AG04449 (cell line): Measurements from ENCODE around the gene MYO1B.
A peak's percentile ranks its signal among the peaks of the same experiment; 100 is the strongest.

Experiments used
- CTCF ChIA-PET: fragments of 350-600 bp; formaldehyde crosslinking; extraction: SDS; loops from one replicate; lab custom pipeline; 2021; ENCODE audit warnings: antibody characterized with exemption; lab: Yijun Ruan, JAX
- POLR2A ChIA-PET: fragments of 400-600, 350-600 bp; formaldehyde crosslinking; extraction: SDS; loops from one replicate; lab custom pipeline; 2020; ENCODE audit warnings: antibody characterized with exemption, inconsistent platforms; lab: Yijun Ruan, JAX
- DNase-seq: peaks from one replicate; pipeline ENCODE4 v3.0.0-alpha.2; 2010; ENCODE audit warnings: low read depth, low spot score
- H3K4me3 ChIP-seq: 2 replicates; pipeline ENCODE4 v1.5.1; 2011; ENCODE audit warnings: low read depth, mild to moderate bottlenecking, control low read depth, low read length
- CTCF ChIP-seq: IDR thresholded peaks from one replicate; pipeline ENCODE4 v1.5.1; 2011; ENCODE audit warnings: mild to moderate bottlenecking, moderate library complexity, low read length, control low read depth, inconsistent platforms; ENCODE audit not compliant: insufficient read depth; ENCODE audit errors: missing control alignments

Gene MYO1B

GRCh38 chr2:191295088-191295487 lies 49.9 kb downstream of the MYO1B start:
- H3K4me3 ChIP-seq, result no peak overlapping the region
- POLR2A ChIA-PET, result no interaction called here
- DNase-seq, result no peak
- CTCF ChIA-PET, result interaction anchor here (1.2 to 1.8 kb wide), 2 partner anchors 129 to 206 kb away, joined by 5 read pairs; no protein-coding TSS in a partner anchor
- TF ChIP-seq CTCF, result no peak

DNA sequence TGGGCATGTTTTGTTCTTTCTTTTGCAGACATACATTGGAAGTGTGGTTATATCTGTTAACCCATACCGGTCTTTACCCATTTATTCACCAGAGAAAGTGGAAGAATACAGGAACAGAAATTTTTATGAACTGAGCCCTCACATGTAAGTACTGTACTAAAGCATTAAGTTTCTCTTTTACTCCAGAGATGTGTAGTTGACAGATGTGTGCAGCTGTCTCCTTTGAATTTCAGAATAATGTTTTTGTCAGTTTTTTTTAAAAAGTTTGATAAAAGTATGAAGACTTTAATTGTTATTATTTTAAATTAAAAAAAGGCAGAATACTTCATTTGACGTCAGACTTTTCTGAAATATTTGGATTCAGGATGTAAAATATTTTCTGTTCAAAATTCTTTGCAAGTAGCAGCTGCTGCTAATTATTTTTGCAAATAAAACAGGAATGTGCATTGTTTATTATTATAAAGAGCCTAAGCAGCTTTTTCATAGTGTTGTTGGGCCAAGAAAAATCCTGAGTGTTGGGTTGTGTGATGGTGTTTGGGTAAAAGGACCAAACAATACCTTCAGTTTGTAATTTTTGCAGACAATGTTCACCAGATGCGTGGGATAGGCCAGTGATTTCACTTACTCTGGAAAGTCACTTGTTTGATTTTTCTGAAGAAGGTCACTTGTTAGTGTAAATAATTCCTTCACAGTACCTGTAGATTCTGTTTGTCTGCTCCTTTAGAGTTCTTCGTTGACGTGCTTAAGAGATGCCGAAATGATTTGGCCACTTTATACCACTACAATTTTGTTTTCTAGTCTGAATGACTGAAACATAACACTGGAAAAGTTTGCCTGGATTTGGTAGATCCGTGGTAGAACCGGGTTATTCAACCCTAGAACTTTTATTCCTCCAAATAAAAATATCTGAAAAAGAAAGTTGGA lies 51.1 kb downstream of the MYO1B start:
- no peak for TF ChIP-seq CTCF
- H3K4me3 ChIP-seq, result no peak overlapping the region
- no peak for DNase-seq
- CTCF ChIA-PET, result interaction anchor here (1.2 to 1.8 kb wide), 2 partner anchors 131 to 205 kb away, joined by 5 read pairs; no protein-coding TSS in a partner anchor
- POLR2A ChIA-PET, result no interaction called here

DNA sequence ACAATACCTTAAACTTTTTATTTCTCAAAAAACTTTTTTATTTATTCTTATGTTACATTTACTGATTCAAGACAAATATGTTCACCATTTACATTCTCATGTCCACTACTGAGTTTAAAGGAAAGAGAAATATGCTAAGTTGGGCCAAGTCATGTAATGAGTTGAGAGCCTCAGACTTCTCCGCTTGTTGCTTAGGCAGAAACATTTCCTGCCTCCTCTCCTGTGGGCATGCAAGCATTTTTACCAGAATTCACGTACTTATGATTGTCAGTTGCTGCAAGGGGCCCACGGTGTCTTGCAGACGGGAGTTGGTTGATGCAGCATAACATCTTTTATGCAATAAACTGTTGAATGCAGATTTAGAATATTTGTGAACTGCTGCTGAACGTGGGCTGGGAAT lies 51.8 kb downstream of the MYO1B start:
- CTCF ChIA-PET, result no interaction called here
- DNase-seq, result no peak
- POLR2A ChIA-PET, result no interaction called here
- H3K4me3 ChIP-seq, result no peak overlapping the region
- TF ChIP-seq CTCF, result no peak

GRCh38 chr2:191298306-191298705 lies 53.1 kb downstream of the MYO1B start:
- H3K4me3 ChIP-seq, result no peak overlapping the region
- ChIA-PET CTCF (interaction anchor here (0.8 to 3.3 kb wide), 8 partner anchors 11 to 203 kb away, joined by 3 to 22 read pairs (median 4); no protein-coding TSS in a partner anchor), POLR2A (no interaction called here)
- DNase-seq, result peak; percentile 71
- no peak for TF ChIP-seq CTCF

GRCh38 chr2:191299010-191299409 lies 53.8 kb downstream of the MYO1B start:
- H3K4me3 ChIP-seq, result no peak overlapping the region
- ChIA-PET CTCF (interaction anchor here (0.8 to 3.3 kb wide), 13 partner anchors 11 to 222 kb away, joined by 3 to 22 read pairs (median 4); no protein-coding TSS in a partner anchor), POLR2A (no interaction called here)
- peak; percentile 42 for TF ChIP-seq CTCF
- no peak for DNase-seq

DNA sequence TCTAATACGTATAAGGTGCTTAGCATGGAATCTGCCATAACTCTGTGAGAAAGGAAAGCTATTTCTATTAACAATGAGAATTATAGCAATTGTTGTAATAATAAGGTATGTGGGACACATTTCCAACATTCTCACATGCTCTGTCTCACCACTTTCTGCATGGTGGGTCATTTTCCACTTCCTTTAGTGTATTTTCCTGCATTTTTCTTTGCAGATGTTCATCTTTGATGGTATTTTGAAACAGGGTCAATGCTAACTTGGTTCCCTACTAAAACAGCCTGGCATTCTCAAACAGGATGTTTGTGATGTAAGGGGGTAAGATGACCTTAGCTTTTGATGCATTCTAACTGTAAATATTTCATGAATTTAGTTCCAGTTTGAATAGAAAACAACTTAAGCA lies 54.7 kb downstream of the MYO1B start:
- TF ChIP-seq CTCF, result no peak
- H3K4me3 ChIP-seq, result no peak overlapping the region
- no peak for DNase-seq
- CTCF ChIA-PET, result interaction anchor here (0.7 to 3.3 kb wide), 11 partner anchors 16 to 221 kb away, joined by 3 to 22 read pairs (median 3); no protein-coding TSS in a partner anchor
- POLR2A ChIA-PET, result interaction anchor here (0.7 to 0.8 kb wide), 2 partner anchors 53 to 113 kb away, joined by 3 to 5 read pairs; no protein-coding TSS in a partner anchor
